ENCODE data around the gene TMEM9B. TPM values are rescaled to one million over a fixed set of nuclear protein-coding genes. Genes with fewer than 3 reads are reported as not detected.
"Not testable (repeated sequence)": the region's sequence is repeated elsewhere in the genome, so short reads cannot be mapped to it uniquely, and the experiment has no call there.

Gene TMEM9B
- total RNA-seq, 1 donor from 2014 or later: 36.7 TPM

- intact Hi-C loops (cut with micrococcal nuclease): not testable (repeated sequence)
Observed at GRCh38 chr11:8979365-8979764, 15.1 kb upstream of the TMEM9B start.

GRCh38 chr11:8973121-8973520 is 8.9 kb upstream of the TMEM9B start:
- intact Hi-C loops (cut with micrococcal nuclease): no loop called here

- intact Hi-C loops (cut with micrococcal nuclease): no loop called here
Observed at GRCh38 chr11:8971924-8972316, 7.7 kb upstream of the TMEM9B start.

- intact Hi-C loops (cut with micrococcal nuclease): no loop called here
Observed at GRCh38 chr11:8971196-8971923, 7.1 kb upstream of the TMEM9B start.

- intact Hi-C loops (cut with micrococcal nuclease): loop anchor here (2.0 to 10.0 kb wide), 2 partner anchors 1488 to 1574 kb away; partner anchors contain the start of genes AMPD3 and RNF141
Observed at GRCh38 chr11:8967184-8967583, 2.9 kb upstream of the TMEM9B start.

GRCh38 chr11:8963569-8964323 is 496 bp downstream of the TMEM9B start:
- intact Hi-C loops (cut with micrococcal nuclease): loop anchor here (1.0 to 10.0 kb wide), 15 partner anchors 38 to 1491 kb away; partner anchors contain the start of genes ADM, AKIP1, AMPD3 and EIF3F

- intact Hi-C loops (cut with micrococcal nuclease): loop anchor here (5.0 to 10.0 kb wide), 2 partner anchors 1344 to 1492 kb away; partner anchors contain the start of genes ADM and AMPD3
Observed at GRCh38 chr11:8962841-8963240, 1.4 kb downstream of the TMEM9B start.

- intact Hi-C loops (cut with micrococcal nuclease): loop anchor here (5.0 to 10.0 kb wide), 2 partner anchors 1346 to 1493 kb away; partner anchors contain the start of genes ADM and AMPD3
Observed at GRCh38 chr11:8961401-8961800, 2.8 kb downstream of the TMEM9B start.

- intact Hi-C loops (cut with micrococcal nuclease): loop anchor here (1.0 to 10.0 kb wide), 11 partner anchors 45 to 1495 kb away; partner anchors contain the start of genes ADM and AMPD3
Observed at GRCh38 chr11:8959546-8960166, 4.6 kb downstream of the TMEM9B start.

GRCh38 chr11:8956860-8957259 is 7.4 kb downstream of the TMEM9B start:
- intact Hi-C loops (cut with micrococcal nuclease): loop anchor here (5.0 to 10.0 kb wide), 2 partner anchors 85 to 392 kb away; no protein-coding TSS in a partner anchor

GRCh38 chr11:8948886-8949285 is 15.4 kb downstream of the TMEM9B start:
- intact Hi-C loops (cut with micrococcal nuclease): no loop called here

- intact Hi-C loops (cut with micrococcal nuclease): no loop called here
Observed at GRCh38 chr11:8947230-8947943, 16.9 kb downstream of the TMEM9B start.

GRCh38 chr11:8942518-8943066 is 21.6 kb downstream of the TMEM9B start, which contains the start of gene ASCL3:
TSS of gene ASCL3 (minus strand) at chr11:8943016. CDS start at chr11:8938161, 4,855 bp downstream.
- intact Hi-C loops (cut with micrococcal nuclease): no loop called here

- intact Hi-C loops (cut with micrococcal nuclease): no loop called here
Observed at GRCh38 chr11:8941341-8942103, 22.7 kb downstream of the TMEM9B start.

- intact Hi-C loops (cut with micrococcal nuclease): no loop called here
Observed at GRCh38 chr11:8937659-8938058, 26.6 kb downstream of the TMEM9B start.

- intact Hi-C loops (cut with micrococcal nuclease): no loop called here
Observed at GRCh38 chr11:8937159-8937558, 27.1 kb downstream of the TMEM9B start.

- intact Hi-C loops (cut with micrococcal nuclease): not testable (repeated sequence)
Observed at GRCh38 chr11:8935789-8936188, 28.5 kb downstream of the TMEM9B start.

- intact Hi-C loops (cut with micrococcal nuclease): no loop called here
Observed at GRCh38 chr11:8934742-8935488, 29.3 kb downstream of the TMEM9B start.

- intact Hi-C loops (cut with micrococcal nuclease): no loop called here
Observed at GRCh38 chr11:8933931-8934330, 30.3 kb downstream of the TMEM9B start.

Data from T-helper 1 cell treated with Interleukin-12 subunit alpha and Interleukin-12 subunit beta and Interleukin-4 antibody, amounts not matched to agents 30 ng/mL and 1 ng/mL, for 36 hours (primary cell).